Measurements from ENCODE around the gene NBPF12.
"Not testable (repeated sequence)": the region's sequence is repeated elsewhere in the genome, so short reads cannot be mapped to it uniquely, and the experiment has no call there.

NBPF12 gene

GRCh38 chr1:146966351-146966750 lies 28.2 kb downstream of the NBPF12 start:
- TF ChIP-seq, protein P1, sequence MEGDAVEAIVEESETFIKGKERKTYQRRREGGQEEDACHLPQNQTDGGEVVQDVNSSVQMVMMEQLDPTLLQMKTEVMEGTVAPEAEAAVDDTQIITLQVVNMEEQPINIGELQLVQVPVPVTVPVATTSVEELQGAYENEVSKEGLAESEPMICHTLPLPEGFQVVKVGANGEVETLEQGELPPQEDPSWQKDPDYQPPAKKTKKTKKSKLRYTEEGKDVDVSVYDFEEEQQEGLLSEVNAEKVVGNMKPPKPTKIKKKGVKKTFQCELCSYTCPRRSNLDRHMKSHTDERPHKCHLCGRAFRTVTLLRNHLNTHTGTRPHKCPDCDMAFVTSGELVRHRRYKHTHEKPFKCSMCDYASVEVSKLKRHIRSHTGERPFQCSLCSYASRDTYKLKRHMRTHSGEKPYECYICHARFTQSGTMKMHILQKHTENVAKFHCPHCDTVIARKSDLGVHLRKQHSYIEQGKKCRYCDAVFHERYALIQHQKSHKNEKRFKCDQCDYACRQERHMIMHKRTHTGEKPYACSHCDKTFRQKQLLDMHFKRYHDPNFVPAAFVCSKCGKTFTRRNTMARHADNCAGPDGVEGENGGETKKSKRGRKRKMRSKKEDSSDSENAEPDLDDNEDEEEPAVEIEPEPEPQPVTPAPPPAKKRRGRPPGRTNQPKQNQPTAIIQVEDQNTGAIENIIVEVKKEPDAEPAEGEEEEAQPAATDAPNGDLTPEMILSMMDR (IDR thresholded peaks at IDR 0.05; ENCODE audit: borderline replicate concordance, insufficient read depth, low read depth, low read length), result peak; percentile 8; the same call in 1 of the 2 replicates
- not testable (repeated sequence) for H3K4me3 ChIP-seq (ENCODE audit: low read depth, low read length)

DNA sequence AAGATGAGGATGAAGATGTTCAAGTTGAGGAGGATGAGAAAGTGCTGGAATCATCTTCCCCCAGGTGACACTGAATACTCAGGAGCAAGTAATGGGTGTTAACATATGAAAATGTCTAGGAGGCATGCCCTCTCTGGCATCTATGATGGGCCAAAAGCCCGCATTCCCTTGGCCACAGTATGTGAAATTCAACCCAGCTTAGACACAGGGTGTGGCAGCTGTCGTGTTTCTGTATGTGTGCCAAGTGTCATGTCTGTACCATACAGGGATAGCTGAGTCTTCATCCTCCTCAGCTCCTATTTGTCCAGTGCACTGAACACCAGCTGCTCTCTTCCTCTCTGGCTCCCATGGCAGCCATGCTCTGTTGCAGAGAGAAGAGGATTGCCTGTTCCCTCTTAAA lies 32.5 kb downstream of the NBPF12 start:
- not testable (repeated sequence) for H3K4me3 ChIP-seq (ENCODE audit: low read depth, low read length)

DNA sequence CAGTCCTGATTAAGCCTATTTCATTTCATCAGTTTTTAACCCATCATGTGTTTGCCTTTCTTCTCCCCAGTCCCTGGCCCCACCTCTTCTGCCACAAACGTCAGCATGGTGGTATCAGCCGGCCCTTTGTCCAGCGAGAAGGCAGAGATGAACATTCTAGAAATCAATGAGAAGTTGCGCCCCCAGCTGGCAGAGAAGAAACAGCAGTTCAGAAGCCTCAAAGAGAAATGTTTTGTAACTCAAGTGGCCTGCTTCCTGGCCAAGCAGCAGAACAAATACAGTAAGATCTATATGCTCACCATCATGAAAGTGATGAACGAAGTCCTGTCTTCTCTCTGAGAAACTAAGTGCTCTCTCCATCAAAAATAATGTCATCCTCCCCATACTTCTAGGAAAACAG lies 34.6 kb downstream of the NBPF12 start:
- not testable (repeated sequence) for H3K4me3 ChIP-seq (ENCODE audit: low read depth, low read length)

GRCh38 chr1:146985855-146986254 lies 47.7 kb downstream of the NBPF12 start:
- not testable (repeated sequence) for H3K4me3 ChIP-seq (ENCODE audit: low read depth, low read length)

DNA sequence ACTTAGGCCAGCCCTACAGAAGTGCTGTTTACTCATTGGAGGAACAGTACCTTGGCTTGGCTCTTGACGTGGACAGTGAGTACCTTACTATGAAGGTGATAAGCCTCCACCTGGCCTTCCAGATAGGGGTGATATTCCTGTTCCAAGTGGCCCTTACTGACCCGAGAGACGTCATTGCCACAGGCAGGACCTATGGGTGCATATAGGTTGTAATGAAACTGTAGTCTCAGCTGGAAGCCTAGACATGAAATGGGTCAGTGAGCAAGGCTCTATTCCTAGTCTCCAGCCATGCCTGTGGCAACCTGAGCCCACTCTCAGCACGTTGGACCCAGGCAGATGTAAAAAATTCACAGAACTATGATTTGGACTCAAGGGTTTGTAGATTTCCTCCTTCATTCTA lies 48.3 kb downstream of the NBPF12 start:
- H3K4me3 ChIP-seq (ENCODE audit: low read depth, low read length), result not testable (repeated sequence)

DNA sequence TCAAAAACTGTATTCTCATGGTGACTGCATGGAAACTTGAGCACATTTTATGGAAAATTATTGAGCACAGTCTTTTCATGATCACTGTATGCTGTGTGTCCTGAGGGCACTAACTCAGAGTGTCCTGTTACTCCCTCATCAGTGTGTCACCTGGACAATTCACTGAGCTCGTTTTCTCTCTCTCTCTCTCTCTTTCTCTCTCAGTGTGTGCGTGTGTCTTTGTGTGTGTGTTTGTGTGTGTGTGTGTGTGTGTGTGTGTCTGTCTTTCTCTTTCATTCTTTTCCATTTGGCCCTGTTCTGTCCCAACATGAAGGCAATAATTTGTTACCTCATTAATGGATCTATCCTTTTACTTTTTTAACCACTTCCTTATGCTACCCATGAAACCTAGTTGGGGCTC lies 49.4 kb downstream of the NBPF12 start:
- H3K4me3 ChIP-seq (ENCODE audit: low read depth, low read length), result not testable (repeated sequence)

DNA sequence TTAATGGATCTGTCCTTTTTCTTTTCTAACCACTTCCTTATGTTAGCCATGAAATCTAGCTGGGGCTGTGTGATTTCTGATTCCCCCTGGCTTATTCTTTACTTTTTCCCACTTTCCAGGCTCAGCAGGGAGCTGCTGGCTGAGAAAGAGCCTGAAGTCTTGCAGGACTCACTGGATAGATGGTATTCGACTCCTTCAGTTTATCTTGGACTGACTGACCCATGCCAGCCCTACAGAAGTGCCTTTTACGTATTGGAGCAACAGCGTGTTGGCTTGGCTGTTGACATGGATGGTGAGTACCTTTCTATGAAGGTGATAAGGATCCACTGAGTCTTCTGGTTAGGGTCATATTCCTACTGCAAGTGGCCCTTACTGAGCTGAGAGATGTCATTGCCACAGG lies 51.3 kb downstream of the NBPF12 start:
- not testable (repeated sequence) for H3K4me3 ChIP-seq (ENCODE audit: low read depth, low read length)

GRCh38 chr1:147008495-147008894 lies 70.4 kb downstream of the NBPF12 start:
- H3K4me3 ChIP-seq (ENCODE audit: low read depth, low read length), result not testable (repeated sequence)

DNA sequence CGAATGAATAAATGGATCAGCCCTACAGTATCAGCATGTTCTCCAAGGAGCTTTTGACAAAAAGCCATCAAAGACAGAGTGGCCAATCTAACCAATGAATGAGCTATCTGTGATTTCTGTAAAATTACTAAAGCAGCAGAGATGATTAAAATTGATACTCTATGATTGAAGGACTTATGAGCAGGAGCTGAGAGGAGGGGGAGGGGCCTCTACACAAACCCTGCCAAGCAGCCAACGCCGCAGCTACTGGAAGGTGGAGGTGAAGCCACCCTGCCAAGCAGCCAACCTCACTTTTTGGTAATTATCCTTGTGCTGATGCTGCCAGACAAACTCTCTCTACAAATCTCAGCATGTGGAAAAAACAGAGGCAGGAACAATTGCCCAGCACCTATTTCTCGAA lies 88.9 kb downstream of the NBPF12 start:
- not testable (repeated sequence) for H3K4me3 ChIP-seq (ENCODE audit: low read depth, low read length)

DNA sequence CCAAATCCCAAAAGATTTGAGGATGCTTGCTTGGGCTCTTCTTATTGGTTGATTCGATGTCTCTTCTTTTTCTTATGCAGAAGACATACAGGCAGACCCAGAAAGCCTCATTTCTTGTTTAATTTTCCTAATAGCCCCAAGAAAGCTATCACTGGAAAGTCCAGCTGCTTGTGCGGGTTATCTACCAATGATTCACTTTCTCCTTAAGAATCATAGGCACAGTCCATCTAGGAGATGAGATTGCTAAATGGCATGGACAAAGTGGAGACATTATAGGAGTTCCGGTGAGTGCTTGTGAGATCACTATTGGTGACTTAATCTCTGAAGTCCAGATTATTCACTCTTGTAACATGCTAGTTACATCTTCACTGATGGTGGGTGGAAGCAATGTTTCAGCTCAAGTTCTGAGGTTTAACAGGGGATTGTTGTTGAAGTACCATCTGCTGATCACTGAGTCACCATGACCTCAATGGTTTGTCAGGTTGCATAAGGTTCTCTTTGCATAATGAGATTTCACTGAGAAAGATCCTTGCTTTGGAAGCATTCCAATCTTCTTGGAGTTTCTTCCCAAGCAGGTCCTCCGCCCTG lies 92.0 kb downstream of the NBPF12 start:
- not testable (repeated sequence) for H3K4me3 ChIP-seq (ENCODE audit: low read depth, low read length)

DNA sequence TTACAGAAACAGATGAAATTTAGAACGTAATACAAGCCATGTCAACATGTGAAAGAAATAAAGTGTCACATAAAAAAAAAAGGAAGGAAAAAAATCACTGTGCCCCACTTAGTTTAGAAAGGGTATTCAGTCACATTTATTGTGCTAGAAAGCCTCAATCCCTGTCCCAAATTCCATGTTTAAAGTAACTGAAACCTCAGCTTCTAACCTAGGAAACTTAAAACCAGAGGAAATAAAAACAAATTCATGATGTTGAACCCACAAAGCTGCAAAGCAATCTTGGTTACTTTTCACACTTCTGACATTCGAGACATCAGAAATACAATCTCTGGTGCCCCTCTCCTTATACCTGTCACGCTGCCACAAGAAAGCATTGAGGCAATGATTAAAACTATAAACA lies 101.8 kb downstream of the NBPF12 start:
- TF ChIP-seq, protein P1 (IDR thresholded peaks at IDR 0.05; ENCODE audit: borderline replicate concordance, insufficient read depth, low read depth, low read length), result no peak
- H3K4me3 ChIP-seq (ENCODE audit: low read depth, low read length), result no peak overlapping the region

DNA sequence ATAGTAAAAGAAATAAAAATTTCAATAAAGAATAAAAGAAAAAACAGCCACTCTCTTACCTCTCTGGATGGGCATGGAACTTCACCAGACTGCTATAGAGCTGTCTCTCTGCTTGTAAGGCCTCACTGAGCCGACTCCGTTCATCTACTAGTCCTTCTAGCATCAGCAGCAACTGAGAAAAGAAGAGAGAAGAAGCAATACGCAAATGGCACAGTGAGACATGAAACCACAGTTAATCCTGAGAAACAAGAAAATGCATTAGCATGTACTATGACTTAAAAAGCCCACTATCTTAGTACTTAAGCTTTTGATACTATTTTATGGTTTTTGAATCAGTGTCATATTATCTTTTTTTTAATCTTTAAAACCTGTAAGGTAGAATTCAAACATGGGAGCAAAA lies 104.8 kb downstream of the NBPF12 start:
- H3K4me3 ChIP-seq (ENCODE audit: low read depth, low read length), result not testable (repeated sequence)

DNA sequence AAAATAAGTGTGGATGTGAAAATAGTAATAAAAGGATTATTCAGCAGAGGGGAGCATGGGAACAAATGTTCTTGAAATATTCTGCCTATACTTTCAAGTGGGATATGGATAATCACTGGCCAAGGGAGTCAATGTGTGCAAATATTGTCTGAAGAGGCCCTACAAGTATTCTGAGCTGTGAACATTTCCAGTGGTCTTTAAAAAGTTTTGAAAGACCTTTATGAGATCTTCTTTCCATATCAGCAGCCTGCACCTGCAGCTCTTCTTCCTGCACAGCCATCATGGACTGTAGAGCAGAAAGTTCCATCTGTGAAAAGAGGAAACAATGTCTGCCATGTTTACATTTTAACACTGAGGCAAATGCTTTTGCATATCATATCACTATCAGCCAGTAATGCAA lies 106.4 kb downstream of the NBPF12 start:
- not testable (repeated sequence) for H3K4me3 ChIP-seq (ENCODE audit: low read depth, low read length)
